HUES6 (cell line): ENCODE results near the gene TRPC4.

ENCODE experiments used
- H3K27ac ChIP-seq: 2 replicates; pipeline ENCODE4 v1.7.0; 2013; ENCODE audit warnings: low read depth, mild to moderate bottlenecking, low read length, inconsistent platforms
- H3K27me3 ChIP-seq: 2 replicates; pipeline ENCODE4 v1.6.1; 2013; ENCODE audit warnings: low read length; ENCODE audit not compliant: control insufficient read depth, insufficient read depth
- H3K36me3 ChIP-seq: 2 replicates; pipeline ENCODE4 v1.6.1; 2013; ENCODE audit warnings: low read length; ENCODE audit not compliant: control insufficient read depth, insufficient read depth
- H3K4me1 ChIP-seq: 2 replicates; pipeline ENCODE4 v1.6.1; 2013; ENCODE audit warnings: low read length; ENCODE audit not compliant: control insufficient read depth, insufficient read depth
- H3K4me3 ChIP-seq: 2 replicates; pipeline ENCODE4 v1.5.1; 2013; ENCODE audit warnings: low read depth, low read length
- H3K9ac ChIP-seq: one replicate; pipeline ENCODE4 v1.6.1; 2013; ENCODE audit warnings: mild to moderate bottlenecking, low read length
- H3K9me3 ChIP-seq: 2 replicates; pipeline ENCODE4 v1.6.1; 2013; ENCODE audit warnings: low read depth, low read length; ENCODE audit not compliant: control insufficient read depth, insufficient read depth

The TRPC4 gene

GRCh38 chr13:37587236-37587635 lies 282.3 kb downstream of the TRPC4 start:
- no peak overlapping the region for H3K9ac ChIP-seq
- H3K4me1 ChIP-seq = no peaks in the 10 kb centered on the region

More at GRCh38 chr13:37587236-37587635, 282.3 kb downstream of the TRPC4 start:
- H3K27me3 ChIP-seq = no peaks in the 10 kb centered on the region
- no peaks in the 10 kb centered on the region for H3K36me3 ChIP-seq
- H3K4me3 ChIP-seq = no peak overlapping the region
- H3K27ac ChIP-seq = no peak overlapping the region
- H3K9me3 ChIP-seq = no peaks in the 10 kb centered on the region
